HEK293 (cell line): ENCODE data around the gene DMBT1.

Source experiments
- GLI2 ChIP-seq: fragments of 450-650 bp; formaldehyde crosslinking; IDR thresholded peaks from 2 replicates; pipeline ENCODE4; 2017; ENCODE audit warnings: missing biosample characterization, missing genetic modification characterization, low read depth, borderline replicate concordance
- YY2 ChIP-seq: fragments of 450-650 bp; formaldehyde crosslinking; IDR thresholded peaks from 2 replicates; pipeline ENCODE4 v1.5.1; 2016; ENCODE audit warnings: missing biosample characterization, missing genetic modification characterization
- ZBTB7A ChIP-seq: fragments of 450-650 bp; formaldehyde crosslinking; IDR thresholded peaks from 2 replicates; pipeline ENCODE4 v1.5.1; 2016; ENCODE audit warnings: low read depth, missing biosample characterization, missing genetic modification characterization
- ZFP37 ChIP-seq: fragments of 450-650 bp; formaldehyde crosslinking; IDR thresholded peaks from 2 replicates; pipeline ENCODE4 v1.5.1; 2016; ENCODE audit warnings: missing biosample characterization, missing genetic modification characterization
- ZNF544 ChIP-seq: fragments of 450-650 bp; formaldehyde crosslinking; IDR thresholded peaks from 2 replicates; pipeline ENCODE4 v1.5.0; 2017; ENCODE audit warnings: missing biosample characterization, missing genetic modification characterization
- ZNF623 ChIP-seq: fragments of 450-650 bp; formaldehyde crosslinking; IDR thresholded peaks from 2 replicates; pipeline ENCODE4 v1.5.1; 2016; ENCODE audit warnings: missing biosample characterization, missing genetic modification characterization

DMBT1 gene

GRCh38 chr10:122692744-122693143 lies 132.2 kb downstream of the DMBT1 start (continued):
- no peak for TF ChIP-seq ZNF623 (tag by site-specific recombination)
- TF ChIP-seq ZNF544 (tag by site-specific recombination), result no peak
- TF ChIP-seq ZFP37 (tag by site-specific recombination), result no peak
- no peak for TF ChIP-seq YY2 (tag by site-specific recombination)
- TF ChIP-seq ZBTB7A (tag by site-specific recombination), result no peak
- TF ChIP-seq GLI2 (tag by site-specific recombination), result no peak
